Neural cell (in vitro differentiated cells): ENCODE measurements around the gene IGF1R. TPM values are rescaled to one million over a fixed set of nuclear protein-coding genes. Genes with fewer than 3 reads are reported as not detected.

Source experiments
- H2AFZ ChIP-seq: fragments of 200-600, 300-800 bp; sonication (generic), shearing (Covaris generic); 2 replicates; pipeline ENCODE4 v1.6.0; 2014; ENCODE audit warnings: low read depth, mild to moderate bottlenecking, antibody characterized with exemption, low read length, moderate library complexity
- H3F3A ChIP-seq: fragments of 200-600 bp; shearing (Covaris generic); 2 replicates; pipeline ENCODE4 v1.6.1; 2016; ENCODE audit warnings: mild to moderate bottlenecking, moderate library complexity, mixed read lengths, antibody characterized with exemption, low read length; ENCODE audit not compliant: insufficient read depth, poor library complexity, severe bottlenecking
- H3K27ac ChIP-seq: fragments of 200-600, 300-800 bp; sonication (generic), shearing (Covaris generic); 2 replicates; pipeline ENCODE4 v1.5.1; 2014; ENCODE audit warnings: mild to moderate bottlenecking, low read length, moderate library complexity
- H3K27me3 ChIP-seq: fragments of 300-800, 200-600 bp; sonication (generic), shearing (Covaris generic); 2 replicates; pipeline ENCODE4 v1.6.0; 2014; ENCODE audit warnings: mild to moderate bottlenecking, low read depth, low read length, moderate library complexity; ENCODE audit not compliant: insufficient read depth
- H3K36me3 ChIP-seq: fragments of 300-800, 200-600 bp; sonication (generic), shearing (Covaris generic); 2 replicates; pipeline ENCODE4 v1.5.1; 2014; ENCODE audit warnings: mild to moderate bottlenecking, antibody characterized with exemption, low read length, moderate library complexity; ENCODE audit not compliant: insufficient read depth
- H3K4me2 ChIP-seq: fragments of 300-800, 200-600 bp; sonication (generic), shearing (Covaris generic); 2 replicates; pipeline ENCODE4 v1.6.0; 2014; ENCODE audit warnings: mild to moderate bottlenecking, low read length
- H3K4me3 ChIP-seq: fragments of 300-800, 200-600 bp; sonication (generic), shearing (Covaris generic); 2 replicates; pipeline ENCODE4 v1.5.1; 2014; ENCODE audit warnings: mild to moderate bottlenecking, low read length, moderate library complexity
- H3K79me2 ChIP-seq: fragments of 200-600 bp; shearing (Covaris generic); replicated peaks from 2 replicates; pipeline ENCODE4 v1.6.0; 2014; ENCODE audit warnings: mild to moderate bottlenecking, low read length, moderate library complexity; ENCODE audit not compliant: insufficient read depth
- H3K9ac ChIP-seq: fragments of 300-800, 200-600 bp; sonication (generic), shearing (Covaris generic); 2 replicates; pipeline ENCODE4 v1.6.1; 2016; ENCODE audit warnings: mild to moderate bottlenecking, low read length, mixed read lengths
- H3K9me2 ChIP-seq: fragments of 200-600 bp; shearing (Covaris generic); 2 replicates; pipeline ENCODE4 v1.6.1; 2016; ENCODE audit warnings: mild to moderate bottlenecking, low read length, mixed read lengths; ENCODE audit not compliant: insufficient read depth
- H3K9me3 ChIP-seq: fragments of 200-600, 300-800 bp; sonication (generic), shearing (Covaris generic); 2 replicates; pipeline ENCODE4 v1.6.1; 2016; ENCODE audit warnings: mild to moderate bottlenecking, mixed run types, low read length, moderate library complexity, mixed read lengths
- H4K20me1 ChIP-seq: fragments of 200-600 bp; shearing (Covaris generic); 2 replicates; pipeline ENCODE4 v1.6.1; 2016; ENCODE audit warnings: mild to moderate bottlenecking, mixed run types; ENCODE audit not compliant: insufficient read depth
- EP300 ChIP-seq: fragments of 450-650 bp; conservative IDR thresholded peaks from 2 replicates; pipeline ENCODE4 v1.6.1; 2014; ENCODE audit warnings: antibody characterized with exemption, mild to moderate bottlenecking, moderate library complexity; ENCODE audit not compliant: poor library complexity, severe bottlenecking
- EZH2 ChIP-seq: fragments of 200-600, 300-800 bp; shearing (Covaris generic), sonication (generic); IDR thresholded peaks from 2 replicates; pipeline ENCODE4 v1.6.1; 2014; ENCODE audit warnings: antibody characterized with exemption, low read length, borderline replicate concordance, mild to moderate bottlenecking; ENCODE audit not compliant: insufficient read depth, poor library complexity, severe bottlenecking
- MXI1 ChIP-seq: fragments of 450-650 bp; conservative IDR thresholded peaks from 2 replicates; pipeline ENCODE4 v1.6.1; 2014; ENCODE audit warnings: antibody characterized with exemption, mild to moderate bottlenecking; ENCODE audit not compliant: poor library complexity, severe bottlenecking
- POLR2AphosphoS5 ChIP-seq: IDR thresholded peaks from 2 replicates; pipeline ENCODE4 v1.6.1; 2012
- RAD21 ChIP-seq: fragments of 450-650 bp; conservative IDR thresholded peaks from 2 replicates; pipeline ENCODE4 v1.6.1; 2014; ENCODE audit warnings: antibody characterized with exemption, mild to moderate bottlenecking, moderate library complexity
- SMC3 ChIP-seq: fragments of 450-650 bp; conservative IDR thresholded peaks from 2 replicates; pipeline ENCODE4 v1.6.1; 2014; ENCODE audit warnings: antibody characterized with exemption, mild to moderate bottlenecking, moderate library complexity; ENCODE audit not compliant: poor library complexity
- TAF1 ChIP-seq: IDR thresholded peaks from 2 replicates; pipeline ENCODE4 v1.6.1; 2012; ENCODE audit warnings: low read depth
- polyA plus RNA-seq: library from polyadenylated mRNA; depleted of rRNA; stranded (reverse); fragments of >200 nt; gene quantifications from 2 replicates; pipeline ENCODE4 v1.2.3, GENCODE V29; 2014
- TF ChIP-seq, protein P1 (sequence below): fragments of 450-650 bp; IDR thresholded peaks from 2 replicates; pipeline ENCODE4 v1.5.1; 2014; ENCODE audit warnings: antibody characterized with exemption, mild to moderate bottlenecking, moderate library complexity; ENCODE audit not compliant: poor library complexity, severe bottlenecking
- TF ChIP-seq, protein P2 (sequence below): IDR thresholded peaks from 2 replicates; pipeline ENCODE4 v1.6.1; 2012; ENCODE audit warnings: borderline replicate concordance

IGF1R gene
- polyA plus RNA-seq, 1 donor from 2014 or later = 10.9 TPM

DNA sequence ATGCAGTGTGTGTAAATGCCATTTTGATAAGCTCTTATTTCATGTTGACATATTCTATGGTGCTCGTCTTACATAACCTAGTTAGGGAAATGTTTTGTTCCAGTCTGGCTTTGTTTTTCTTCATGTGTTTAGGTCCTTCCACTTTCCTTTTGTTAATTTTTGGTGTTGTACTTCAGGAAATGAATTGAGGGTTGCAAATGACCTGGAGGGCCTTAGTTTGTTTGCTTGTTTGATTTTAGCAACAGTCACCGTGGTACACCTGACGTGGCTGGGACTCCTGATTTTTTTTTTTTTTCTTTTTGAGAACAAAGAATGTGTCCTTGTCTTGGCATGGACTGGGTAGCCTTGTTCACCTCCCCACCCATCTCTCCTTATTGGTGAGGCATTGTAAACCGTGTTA lies 114.8 kb downstream of the IGF1R start:
- Histone ChIP-seq H3K79me2 (peaks cover 54% of the 10 kb centered on the region), H3K36me3 (no peaks in the 10 kb centered on the region), H3K4me3 (no peak overlapping the region), H3K9me2 (no peaks in the 10 kb centered on the region), H3F3A (no peaks in the 10 kb centered on the region), H4K20me1 (no peaks in the 10 kb centered on the region), H2AFZ (no peak overlapping the region), H3K27ac (no peak overlapping the region), H3K9ac (no peak overlapping the region), H3K4me2 (no peak overlapping the region), H3K9me3 (no peaks in the 10 kb centered on the region), H3K27me3 (no peaks in the 10 kb centered on the region)
- TF ChIP-seq POLR2AphosphoS5 (no peak), EP300 (no peak), MXI1 (no peak), TAF1 (no peak), RAD21 (no peak), SMC3 (no peak), EZH2 (no peak)
- TF ChIP-seq, protein P1, sequence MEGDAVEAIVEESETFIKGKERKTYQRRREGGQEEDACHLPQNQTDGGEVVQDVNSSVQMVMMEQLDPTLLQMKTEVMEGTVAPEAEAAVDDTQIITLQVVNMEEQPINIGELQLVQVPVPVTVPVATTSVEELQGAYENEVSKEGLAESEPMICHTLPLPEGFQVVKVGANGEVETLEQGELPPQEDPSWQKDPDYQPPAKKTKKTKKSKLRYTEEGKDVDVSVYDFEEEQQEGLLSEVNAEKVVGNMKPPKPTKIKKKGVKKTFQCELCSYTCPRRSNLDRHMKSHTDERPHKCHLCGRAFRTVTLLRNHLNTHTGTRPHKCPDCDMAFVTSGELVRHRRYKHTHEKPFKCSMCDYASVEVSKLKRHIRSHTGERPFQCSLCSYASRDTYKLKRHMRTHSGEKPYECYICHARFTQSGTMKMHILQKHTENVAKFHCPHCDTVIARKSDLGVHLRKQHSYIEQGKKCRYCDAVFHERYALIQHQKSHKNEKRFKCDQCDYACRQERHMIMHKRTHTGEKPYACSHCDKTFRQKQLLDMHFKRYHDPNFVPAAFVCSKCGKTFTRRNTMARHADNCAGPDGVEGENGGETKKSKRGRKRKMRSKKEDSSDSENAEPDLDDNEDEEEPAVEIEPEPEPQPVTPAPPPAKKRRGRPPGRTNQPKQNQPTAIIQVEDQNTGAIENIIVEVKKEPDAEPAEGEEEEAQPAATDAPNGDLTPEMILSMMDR = no peak
- TF ChIP-seq, protein P2, sequence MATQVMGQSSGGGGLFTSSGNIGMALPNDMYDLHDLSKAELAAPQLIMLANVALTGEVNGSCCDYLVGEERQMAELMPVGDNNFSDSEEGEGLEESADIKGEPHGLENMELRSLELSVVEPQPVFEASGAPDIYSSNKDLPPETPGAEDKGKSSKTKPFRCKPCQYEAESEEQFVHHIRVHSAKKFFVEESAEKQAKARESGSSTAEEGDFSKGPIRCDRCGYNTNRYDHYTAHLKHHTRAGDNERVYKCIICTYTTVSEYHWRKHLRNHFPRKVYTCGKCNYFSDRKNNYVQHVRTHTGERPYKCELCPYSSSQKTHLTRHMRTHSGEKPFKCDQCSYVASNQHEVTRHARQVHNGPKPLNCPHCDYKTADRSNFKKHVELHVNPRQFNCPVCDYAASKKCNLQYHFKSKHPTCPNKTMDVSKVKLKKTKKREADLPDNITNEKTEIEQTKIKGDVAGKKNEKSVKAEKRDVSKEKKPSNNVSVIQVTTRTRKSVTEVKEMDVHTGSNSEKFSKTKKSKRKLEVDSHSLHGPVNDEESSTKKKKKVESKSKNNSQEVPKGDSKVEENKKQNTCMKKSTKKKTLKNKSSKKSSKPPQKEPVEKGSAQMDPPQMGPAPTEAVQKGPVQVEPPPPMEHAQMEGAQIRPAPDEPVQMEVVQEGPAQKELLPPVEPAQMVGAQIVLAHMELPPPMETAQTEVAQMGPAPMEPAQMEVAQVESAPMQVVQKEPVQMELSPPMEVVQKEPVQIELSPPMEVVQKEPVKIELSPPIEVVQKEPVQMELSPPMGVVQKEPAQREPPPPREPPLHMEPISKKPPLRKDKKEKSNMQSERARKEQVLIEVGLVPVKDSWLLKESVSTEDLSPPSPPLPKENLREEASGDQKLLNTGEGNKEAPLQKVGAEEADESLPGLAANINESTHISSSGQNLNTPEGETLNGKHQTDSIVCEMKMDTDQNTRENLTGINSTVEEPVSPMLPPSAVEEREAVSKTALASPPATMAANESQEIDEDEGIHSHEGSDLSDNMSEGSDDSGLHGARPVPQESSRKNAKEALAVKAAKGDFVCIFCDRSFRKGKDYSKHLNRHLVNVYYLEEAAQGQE = no peak

DNA sequence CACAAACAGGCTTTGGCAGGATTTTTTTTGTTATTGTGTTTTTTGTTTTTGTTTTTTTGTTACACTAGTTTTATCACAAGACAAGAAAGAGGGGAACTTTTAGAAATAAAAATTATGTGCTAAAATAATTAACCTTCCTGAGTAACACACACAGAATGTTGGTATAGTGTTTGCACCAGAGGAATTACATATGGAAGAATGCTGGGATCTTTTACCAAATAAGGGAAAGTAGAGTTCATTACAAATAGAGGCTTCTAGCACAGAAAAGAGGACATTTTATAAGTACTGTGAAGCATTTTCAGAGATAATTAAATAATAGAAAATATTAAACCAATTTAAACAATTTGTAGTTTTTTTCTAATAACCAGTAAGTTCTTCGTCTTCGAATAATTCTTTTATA lies 116.0 kb downstream of the IGF1R start:
- no peak overlapping the region for H3K4me3 ChIP-seq
- H2AFZ ChIP-seq = no peak overlapping the region
- H3K36me3 ChIP-seq = no peaks in the 10 kb centered on the region
- H3K9me2 ChIP-seq = no peaks in the 10 kb centered on the region
- H3K4me2 ChIP-seq = no peak overlapping the region
- no peaks in the 10 kb centered on the region for H3F3A ChIP-seq
- H3K9ac ChIP-seq = no peak overlapping the region
- no peaks in the 10 kb centered on the region for H3K9me3 ChIP-seq
- TF ChIP-seq MXI1 = no peak
- TF ChIP-seq, protein P2 = no peak
- TF ChIP-seq POLR2AphosphoS5 = no peak
- TF ChIP-seq, protein P1 = no peak
- TF ChIP-seq EP300 = no peak
- no peak for TF ChIP-seq SMC3
- H3K27ac ChIP-seq = no peak overlapping the region
- H3K79me2 ChIP-seq = peaks cover 56% of the 10 kb centered on the region
- no peaks in the 10 kb centered on the region for H3K27me3 ChIP-seq
- H4K20me1 ChIP-seq = no peaks in the 10 kb centered on the region
